H1 (cell line): ENCODE data around the gene INHBA. TPM values are rescaled to one million over a fixed set of nuclear protein-coding genes. Genes with fewer than 3 reads are reported as not detected.

Experiments used
- CBX8 ChIP-seq: fragments of 300-800, 300-1000 bp; sonication (generic); IDR thresholded peaks from 2 replicates; pipeline ENCODE4 v1.7.1; 2016; ENCODE audit warnings: low read depth, low read length, borderline replicate concordance
- JUN ChIP-seq: IDR thresholded peaks from 2 replicates; pipeline ENCODE4 v1.6.1; 2011; ENCODE audit warnings: low read depth, mild to moderate bottlenecking, improper control_type of control experiment, low read length
- KDM4A ChIP-seq: IDR thresholded peaks from one replicate; pipeline ENCODE4 v1.7.1; 2012; ENCODE audit warnings: low read depth, mild to moderate bottlenecking, moderate library complexity, low read length, inconsistent platforms; ENCODE audit not compliant: severe bottlenecking
- polyA plus RNA-seq, 7 experiments: library from polyadenylated mRNA; depleted of rRNA in 3 of 7; stranded (reverse) in 5 of 7; unstranded in 2 of 7; fragments of >200 nt in 5 of 7; fragments of 200-250 nt in 2 of 7; gene quantifications; 1 replicate in 5 of 7; 2 replicates in 1 of 7; 4 replicates in 1 of 7; pipeline versions ENCODE4 v1.2.1 to v1.2.3, GENCODE V29; 2011 to 2013; ENCODE audit warnings: missing spikeins in 2 of 7, mixed read lengths in 2 of 7
- total RNA-seq: library from RNA; stranded (reverse); fragmentation: NEBNext Ultra II Directional; extraction: Animal tissue kit (Norgen Biotek cat#: 25700); gene quantifications from 2 replicates; pipeline ENCODE4 v1.2.1, GENCODE V29; 2021

Gene INHBA
- total and polyA plus RNA-seq, 2 of the 8 experiments (the other 6 are each of a cell fraction or from before 2014, with no cell fraction given): 1.1 to 2.7 TPM

GRCh38 chr7:41648501-41648900 lies 54.4 kb downstream of the INHBA start (continued):
- TF ChIP-seq CBX8 (no peak), JUN (no peak), KDM4A (no peak)
- TF ChIP-seq, all 59 proteins: peak for 0
